PC-9 (cell line): ENCODE data around the gene FIGN. TPM values are rescaled to one million over a fixed set of nuclear protein-coding genes. Genes with fewer than 3 reads are reported as not detected.

ENCODE experiments used
- BruUV-seq: library from RNA; stranded (reverse); fragments of 400-500 nt; replicated peaks from 2 replicates; lab custom pipeline; 2021; lab: Mats Ljungman, UMichigan
- CTCF ChIA-PET: fragments of 300-600 bp; sonication (Branson Sonifier 250); formaldehyde crosslinking; loops from one replicate; lab custom pipeline; 2022; ENCODE audit warnings: antibody characterized with exemption; lab: Charles Lee
- POLR2A ChIA-PET: fragments of 300-600 bp; sonication (Branson Sonifier 250); formaldehyde crosslinking; loops from one replicate; lab custom pipeline; 2022; ENCODE audit warnings: antibody characterized with exemption; ENCODE audit not compliant: unreplicated experiment; lab: Charles Lee
- DNase-seq, 2 experiments: peaks; one replicate each; pipeline versions ENCODE4 v3.0.0 to v3.0.0-alpha.2; 2015 to 2022; ENCODE audit warnings: mixed read lengths in 1 of 2
- H2AFZ ChIP-seq: fragments of 200-600 bp; sonication (generic); 2 replicates; pipeline ENCODE4 v1.8.1; 2017; ENCODE audit warnings: antibody characterized with exemption
- H3F3A ChIP-seq: fragments of 200-600 bp; sonication (generic); 2 replicates; pipeline ENCODE4 v1.8.1; 2017; ENCODE audit warnings: antibody characterized with exemption, mild to moderate bottlenecking, low read depth; ENCODE audit not compliant: insufficient read depth
- H3K27ac ChIP-seq: fragments of 200-600 bp; sonication (generic); 2 replicates; pipeline ENCODE4 v1.6.1; 2016; ENCODE audit warnings: mixed run types
- H3K27me3 ChIP-seq: fragments of 200-600 bp; sonication (generic); 2 replicates; pipeline ENCODE4 v1.6.1; 2016; ENCODE audit warnings: low read depth, mixed run types; ENCODE audit not compliant: insufficient read depth
- H3K36me3 ChIP-seq: fragments of 200-600 bp; sonication (generic); 2 replicates; pipeline ENCODE4 v1.6.1; 2016; ENCODE audit warnings: low read depth, mixed run types
- H3K4me1 ChIP-seq: fragments of 200-600 bp; sonication (generic); replicated peaks from 2 replicates; pipeline ENCODE4 v1.6.1; 2016; ENCODE audit warnings: mixed run types; ENCODE audit not compliant: insufficient read depth
- H3K4me2 ChIP-seq: fragments of 200-600 bp; sonication (generic); 2 replicates; pipeline ENCODE4 v1.6.1; 2017; ENCODE audit warnings: mixed run types
- H3K4me3 ChIP-seq: fragments of 200-600 bp; sonication (generic); 2 replicates; pipeline ENCODE4 v1.6.1; 2016; ENCODE audit warnings: mixed run types
- H3K79me2 ChIP-seq: fragments of 200-600 bp; sonication (generic); 2 replicates; pipeline ENCODE4 v1.6.1; 2017; ENCODE audit warnings: low read depth, mixed run types
- H3K9me2 ChIP-seq: fragments of 200-600 bp; sonication (generic); 2 replicates; pipeline ENCODE4 v1.8.1; 2017; ENCODE audit warnings: mild to moderate bottlenecking; ENCODE audit not compliant: insufficient read depth
- H3K9me3 ChIP-seq: fragments of 200-600 bp; sonication (generic); 2 replicates; pipeline ENCODE4 v1.8.1; 2016; ENCODE audit warnings: low read depth; ENCODE audit not compliant: insufficient read depth
- H4K20me1 ChIP-seq: fragments of 200-600 bp; sonication (generic); 2 replicates; pipeline ENCODE4 v1.8.1; 2017; ENCODE audit not compliant: insufficient read depth
- EZH2 ChIP-seq: fragments of 200-600 bp; sonication (generic); IDR thresholded peaks from 2 replicates; pipeline ENCODE4 v1.8.0; 2017; ENCODE audit warnings: antibody characterized with exemption, low read depth
- intact Hi-C: fragments of 100-400 bp; cut with micrococcal nuclease; formaldehyde crosslinking; loops from one replicate; pipeline ENCODE4 v1.10.0; 2022; ENCODE audit not compliant: unreplicated experiment
- total RNA-seq: library from RNA; stranded (reverse); gene quantifications from 2 replicates; pipeline ENCODE4 v1.2.3, GENCODE V29; 2021
- TF ChIP-seq, protein P1 (sequence below): fragments of 200-600 bp; sonication (generic); conservative IDR thresholded peaks from 2 replicates; pipeline ENCODE4 v1.6.1; 2017; ENCODE audit warnings: mixed run types, antibody characterized with exemption, mild to moderate bottlenecking, moderate library complexity

FIGN gene
- total RNA-seq, 1 experiment from 2014 or later: 7.4 TPM

DNA sequence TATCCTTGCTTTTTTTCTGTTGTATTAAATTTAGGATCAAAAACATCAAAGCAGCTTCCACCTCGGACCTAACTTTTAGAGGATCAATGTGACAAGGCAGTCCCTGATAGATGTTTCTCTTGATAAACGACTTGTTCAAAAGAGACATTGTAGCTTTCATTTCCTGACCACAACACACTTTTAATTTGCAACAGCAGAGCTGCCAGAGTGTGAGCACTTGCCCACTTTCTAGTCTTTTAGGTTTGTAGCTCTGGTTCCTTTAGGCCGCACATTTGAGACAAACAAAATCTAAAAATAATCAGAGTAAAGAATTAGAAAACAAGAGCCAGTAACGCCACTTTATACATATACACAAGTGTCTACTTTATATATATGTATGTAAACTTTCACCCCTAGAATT lies 3.1 kb downstream of the FIGN start:
- H4K20me1 ChIP-seq: no peaks in the 10 kb centered on the region
- intact Hi-C loops: loop anchor here (10.0 kb wide), 1 partner anchor 692 kb away; no protein-coding TSS in a partner anchor
- H3K27ac ChIP-seq: no peak overlapping the region
- H3K36me3 ChIP-seq: no peaks in the 10 kb centered on the region
- ChIA-PET POLR2A (no interaction called here), CTCF (no interaction called here)
- BruUV-seq: no TSS peak
- no peaks in the 10 kb centered on the region for H3K27me3 ChIP-seq
- H3K4me1 ChIP-seq: no peaks in the 10 kb centered on the region
- no peaks in the 10 kb centered on the region for H3K9me3 ChIP-seq
- DNase-seq: no peak
- 0 out of 2 replicates have a peak, but pooled peaks cover 5% of the 10 kb centered on the region for H3K79me2 ChIP-seq
- no peak overlapping the region for H3K4me3 ChIP-seq
- H3K4me2 ChIP-seq: no peak overlapping the region
- H3F3A ChIP-seq: no peaks in the 10 kb centered on the region
- no peak overlapping the region for H2AFZ ChIP-seq
- H3K9me2 ChIP-seq: no peaks in the 10 kb centered on the region
- TF ChIP-seq, protein P1, sequence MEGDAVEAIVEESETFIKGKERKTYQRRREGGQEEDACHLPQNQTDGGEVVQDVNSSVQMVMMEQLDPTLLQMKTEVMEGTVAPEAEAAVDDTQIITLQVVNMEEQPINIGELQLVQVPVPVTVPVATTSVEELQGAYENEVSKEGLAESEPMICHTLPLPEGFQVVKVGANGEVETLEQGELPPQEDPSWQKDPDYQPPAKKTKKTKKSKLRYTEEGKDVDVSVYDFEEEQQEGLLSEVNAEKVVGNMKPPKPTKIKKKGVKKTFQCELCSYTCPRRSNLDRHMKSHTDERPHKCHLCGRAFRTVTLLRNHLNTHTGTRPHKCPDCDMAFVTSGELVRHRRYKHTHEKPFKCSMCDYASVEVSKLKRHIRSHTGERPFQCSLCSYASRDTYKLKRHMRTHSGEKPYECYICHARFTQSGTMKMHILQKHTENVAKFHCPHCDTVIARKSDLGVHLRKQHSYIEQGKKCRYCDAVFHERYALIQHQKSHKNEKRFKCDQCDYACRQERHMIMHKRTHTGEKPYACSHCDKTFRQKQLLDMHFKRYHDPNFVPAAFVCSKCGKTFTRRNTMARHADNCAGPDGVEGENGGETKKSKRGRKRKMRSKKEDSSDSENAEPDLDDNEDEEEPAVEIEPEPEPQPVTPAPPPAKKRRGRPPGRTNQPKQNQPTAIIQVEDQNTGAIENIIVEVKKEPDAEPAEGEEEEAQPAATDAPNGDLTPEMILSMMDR: no peak
- no peak for TF ChIP-seq EZH2

DNA sequence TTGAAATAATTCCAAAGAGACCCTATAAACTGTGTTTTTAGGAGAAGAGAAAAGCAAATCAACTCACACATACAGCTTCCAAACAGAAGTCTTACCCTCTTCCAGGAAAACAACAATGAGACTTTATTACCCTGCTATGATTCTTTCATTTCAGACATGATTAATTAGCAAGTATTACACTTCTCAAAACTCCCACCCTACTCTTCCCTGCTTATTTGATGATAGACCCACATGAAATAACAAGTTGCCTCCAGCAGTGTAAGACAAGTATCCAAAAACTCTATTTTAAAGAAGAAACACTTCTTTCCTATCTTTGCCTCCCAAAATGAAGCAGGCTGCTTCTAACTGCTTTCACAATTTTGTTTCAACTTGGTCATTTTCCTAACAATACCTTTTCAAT lies 4.1 kb downstream of the FIGN start:
- ChIA-PET CTCF (no interaction called here), POLR2A (no interaction called here)
- no peaks in the 10 kb centered on the region for H3K27me3 ChIP-seq
- no peak for DNase-seq
- H4K20me1 ChIP-seq: no peaks in the 10 kb centered on the region
- intact Hi-C loops: loop anchor here (10.0 kb wide), 1 partner anchor 693 kb away; no protein-coding TSS in a partner anchor
- BruUV-seq: no TSS peak
- H3K36me3 ChIP-seq: no peaks in the 10 kb centered on the region
- H3K79me2 ChIP-seq: 0 out of 2 replicates have a peak, but pooled peaks cover 5% of the 10 kb centered on the region
- no peak overlapping the region for H3K4me3 ChIP-seq
- no peak for TF ChIP-seq EZH2
- TF ChIP-seq, protein P1: no peak
- H3K9me2 ChIP-seq: no peaks in the 10 kb centered on the region
- no peak overlapping the region for H2AFZ ChIP-seq
- H3F3A ChIP-seq: no peaks in the 10 kb centered on the region
- no peaks in the 10 kb centered on the region for H3K9me3 ChIP-seq
- H3K4me2 ChIP-seq: no peak overlapping the region
- H3K4me1 ChIP-seq: no peaks in the 10 kb centered on the region
- H3K27ac ChIP-seq: no peak overlapping the region

DNA sequence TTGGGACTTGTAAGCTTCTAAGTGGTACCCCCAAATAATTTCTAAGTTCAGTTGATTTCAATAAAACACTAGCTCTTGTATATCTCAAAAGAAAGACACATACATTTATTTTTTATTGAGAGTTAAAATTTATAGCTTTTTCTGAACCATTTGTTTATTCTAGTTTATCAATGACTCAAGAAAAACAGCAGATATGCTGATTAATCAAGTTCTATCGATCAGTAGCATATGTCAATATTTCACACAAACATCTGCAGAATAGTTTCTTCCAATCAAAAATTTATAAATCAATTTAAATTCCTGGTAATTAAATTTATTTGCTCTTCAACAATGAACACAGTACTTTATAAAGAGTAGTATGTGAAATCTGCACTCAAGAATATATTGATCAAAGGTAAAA lies 5.3 kb downstream of the FIGN start:
- Histone ChIP-seq H3K9me3 (no peaks in the 10 kb centered on the region), H3K79me2 (0 out of 2 replicates have a peak, but pooled peaks cover 5% of the 10 kb centered on the region), H2AFZ (no peak overlapping the region), H3K4me3 (no peak overlapping the region), H3K27me3 (no peaks in the 10 kb centered on the region), H3K27ac (no peak overlapping the region), H3K4me2 (no peak overlapping the region), H3K36me3 (no peaks in the 10 kb centered on the region), H3F3A (no peaks in the 10 kb centered on the region), H3K9me2 (no peaks in the 10 kb centered on the region), H3K4me1 (no peaks in the 10 kb centered on the region), H4K20me1 (no peaks in the 10 kb centered on the region)
- CTCF ChIA-PET: no interaction called here
- DNase-seq: no peak
- POLR2A ChIA-PET: no interaction called here
- TF ChIP-seq, protein P1: no peak
- TF ChIP-seq EZH2: no peak
- BruUV-seq: no TSS peak
- intact Hi-C loops: loop anchor here (10.0 kb wide), 1 partner anchor 694 kb away; no protein-coding TSS in a partner anchor
